GM18907 (cell line): ENCODE data around the gene MEGF11.
"Not testable (repeated sequence)": the region's sequence is repeated elsewhere in the genome, so short reads cannot be mapped to it uniquely, and the experiment has no call there.

Experiments
- ATAC-seq: cut with Tn5 transposase; IDR thresholded peaks from one replicate; pipeline ENCODE4 v1.9.1; 2021; ENCODE audit warnings: mild to moderate bottlenecking, moderate library complexity; ENCODE audit not compliant: unreplicated experiment

The MEGF11 gene

GRCh38 chr15:65981837-65982626 lies 271.5 kb downstream of the MEGF11 start:
- ATAC-seq = peak; percentile 65

- no peak for ATAC-seq
Observed at GRCh38 chr15:65980824-65981456, 272.6 kb downstream of the MEGF11 start.

- ATAC-seq = no peak
Observed at GRCh38 chr15:65979837-65980236, 273.7 kb downstream of the MEGF11 start.

- no peak for ATAC-seq
Observed at GRCh38 chr15:65979316-65979715, 274.2 kb downstream of the MEGF11 start.

GRCh38 chr15:65978110-65978509 lies 275.4 kb downstream of the MEGF11 start:
- no peak for ATAC-seq

- ATAC-seq = not testable (repeated sequence)
Observed at GRCh38 chr15:65976196-65976595, 277.4 kb downstream of the MEGF11 start.

GRCh38 chr15:65971741-65971995 lies 281.9 kb downstream of the MEGF11 start:
- ATAC-seq = no peak

GRCh38 chr15:65970937-65971740 lies 282.4 kb downstream of the MEGF11 start:
- no peak for ATAC-seq

- ATAC-seq = no peak
Observed at GRCh38 chr15:65969865-65970816, 283.4 kb downstream of the MEGF11 start.

GRCh38 chr15:65968511-65968910 lies 285.0 kb downstream of the MEGF11 start:
- ATAC-seq = no peak

- ATAC-seq = no peak
Observed at GRCh38 chr15:65964792-65965433, 288.6 kb downstream of the MEGF11 start.

- ATAC-seq = no peak
Observed at GRCh38 chr15:65963911-65964482, 289.6 kb downstream of the MEGF11 start.

- ATAC-seq = no peak
Observed at GRCh38 chr15:65963358-65963757, 290.2 kb downstream of the MEGF11 start.

GRCh38 chr15:65962187-65962586 lies 291.4 kb downstream of the MEGF11 start:
- ATAC-seq = no peak

- no peak for ATAC-seq
Observed at GRCh38 chr15:65960586-65960985, 293.0 kb downstream of the MEGF11 start.

GRCh38 chr15:65958835-65959234 lies 294.7 kb downstream of the MEGF11 start:
- no peak for ATAC-seq

- no peak for ATAC-seq
Observed at GRCh38 chr15:65957451-65957850, 296.1 kb downstream of the MEGF11 start.

- no peak for ATAC-seq
Observed at GRCh38 chr15:65956899-65957298, 296.7 kb downstream of the MEGF11 start.

GRCh38 chr15:65956307-65956706 lies 297.2 kb downstream of the MEGF11 start:
- no peak for ATAC-seq

GRCh38 chr15:65954289-65954741 lies 299.2 kb downstream of the MEGF11 start:
- ATAC-seq = no peak
